HG02943 (cell line): Measurements from ENCODE around the gene EDRF1.

ENCODE experiments used
- ATAC-seq: cut with Tn5 transposase; IDR thresholded peaks from one replicate; pipeline ENCODE4 v1.9.1; 2021; ENCODE audit warnings: mild to moderate bottlenecking, low read depth, moderate library complexity; ENCODE audit not compliant: unreplicated experiment

The EDRF1 gene

DNA sequence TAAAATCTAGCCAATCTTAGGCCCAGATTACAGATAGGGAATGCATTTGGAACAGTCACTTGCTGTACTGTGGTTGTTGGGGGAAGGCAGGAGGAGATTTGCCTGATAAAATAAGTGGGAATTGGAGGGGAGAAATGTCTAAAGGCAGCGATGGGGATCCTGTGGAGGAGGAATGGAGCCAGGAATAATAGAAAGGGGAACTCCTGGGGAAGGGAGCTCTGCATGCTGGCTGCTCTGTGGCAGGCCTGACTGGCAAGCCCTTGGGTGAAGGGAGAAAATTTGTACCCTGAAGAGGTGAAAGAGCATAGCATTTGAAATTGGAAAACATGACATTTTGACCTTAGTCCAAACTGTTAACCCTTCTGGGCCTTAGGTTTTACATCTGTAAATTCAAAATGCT lies 42.5 kb downstream of the EDRF1 start:
- no peak for ATAC-seq

DNA sequence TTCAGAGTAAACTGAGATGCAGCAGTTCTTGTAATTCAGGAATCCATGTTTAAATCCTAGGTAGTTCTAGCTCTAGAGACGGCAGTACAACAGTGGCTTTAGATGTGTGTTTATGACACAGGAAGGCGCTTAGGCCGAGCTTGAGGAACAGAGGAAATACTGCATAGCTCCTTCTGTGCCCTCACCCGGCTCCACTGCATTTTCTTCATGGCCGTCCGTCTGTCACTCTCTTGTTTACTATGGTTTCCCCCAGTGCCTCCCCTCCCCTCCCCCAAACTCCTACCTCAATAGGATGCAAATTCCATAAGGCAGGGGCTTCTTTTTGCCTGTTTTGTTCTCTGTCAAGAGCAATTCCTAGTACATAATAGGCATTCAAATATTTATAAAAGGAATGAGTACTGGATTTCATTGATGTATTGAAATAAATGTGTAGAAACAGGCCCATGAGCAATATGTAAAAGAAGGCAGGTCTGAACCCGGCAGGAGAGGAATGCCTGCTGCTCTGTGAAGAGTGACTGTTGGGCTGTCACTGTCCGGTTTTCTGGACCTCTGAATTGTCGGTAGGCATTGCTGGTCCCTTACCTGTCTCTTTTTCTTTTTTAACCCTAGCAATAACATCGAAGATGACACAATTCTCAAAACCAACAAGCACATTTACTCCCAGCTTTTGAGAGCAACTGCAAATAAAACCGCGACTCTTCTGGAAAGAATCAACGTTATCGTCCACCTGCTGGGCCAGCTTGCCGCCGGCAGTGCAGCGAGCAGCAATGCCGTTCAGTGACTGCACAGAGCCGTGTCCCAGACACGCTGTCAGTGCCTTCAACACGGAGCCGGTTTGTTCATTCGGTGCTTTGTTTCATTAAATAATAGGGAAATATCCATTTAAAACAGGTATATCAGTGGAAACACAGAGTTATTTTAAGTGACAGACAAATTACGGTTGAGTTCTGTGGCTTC lies 43.5 kb downstream of the EDRF1 start:
- ATAC-seq: no peak

DNA sequence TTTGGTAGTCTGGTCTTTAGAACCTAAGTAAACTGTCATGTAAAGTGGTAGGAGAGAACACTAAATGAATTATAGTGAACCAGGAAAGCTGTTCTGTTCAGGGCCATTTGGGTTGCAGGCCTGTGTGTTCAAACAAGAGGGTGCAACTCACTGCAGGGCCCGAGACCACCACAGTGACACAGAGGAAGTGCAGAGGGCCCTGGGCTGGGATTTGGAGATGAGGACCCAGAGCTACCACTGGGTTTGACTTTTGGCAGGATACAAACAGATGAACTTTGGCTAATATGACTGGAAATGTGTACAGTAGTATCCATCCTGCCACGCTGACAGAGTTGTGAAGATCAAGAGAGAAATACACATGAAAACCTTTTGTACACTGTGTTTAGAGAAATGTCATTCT lies 46.3 kb downstream of the EDRF1 start:
- no peak for ATAC-seq

DNA sequence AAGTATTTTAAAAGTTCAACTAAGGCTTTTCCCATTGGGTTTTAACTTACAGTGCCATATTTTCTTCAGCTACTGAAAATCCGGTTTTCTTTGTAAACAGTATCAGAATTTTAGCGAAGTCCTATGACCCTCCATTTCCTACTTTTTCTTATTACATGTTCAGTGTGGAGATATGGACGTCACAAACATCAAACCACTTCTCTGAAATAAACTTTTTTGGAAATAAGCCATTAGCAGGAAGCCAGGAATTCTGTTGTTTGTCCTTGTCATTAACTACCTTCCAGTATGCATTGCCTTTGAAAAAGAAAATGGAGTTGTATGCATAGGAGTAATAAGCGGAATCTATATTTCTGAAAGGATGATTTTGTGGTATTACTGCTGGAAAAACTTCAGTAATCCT lies 47.0 kb downstream of the EDRF1 start:
- ATAC-seq: no peak

DNA sequence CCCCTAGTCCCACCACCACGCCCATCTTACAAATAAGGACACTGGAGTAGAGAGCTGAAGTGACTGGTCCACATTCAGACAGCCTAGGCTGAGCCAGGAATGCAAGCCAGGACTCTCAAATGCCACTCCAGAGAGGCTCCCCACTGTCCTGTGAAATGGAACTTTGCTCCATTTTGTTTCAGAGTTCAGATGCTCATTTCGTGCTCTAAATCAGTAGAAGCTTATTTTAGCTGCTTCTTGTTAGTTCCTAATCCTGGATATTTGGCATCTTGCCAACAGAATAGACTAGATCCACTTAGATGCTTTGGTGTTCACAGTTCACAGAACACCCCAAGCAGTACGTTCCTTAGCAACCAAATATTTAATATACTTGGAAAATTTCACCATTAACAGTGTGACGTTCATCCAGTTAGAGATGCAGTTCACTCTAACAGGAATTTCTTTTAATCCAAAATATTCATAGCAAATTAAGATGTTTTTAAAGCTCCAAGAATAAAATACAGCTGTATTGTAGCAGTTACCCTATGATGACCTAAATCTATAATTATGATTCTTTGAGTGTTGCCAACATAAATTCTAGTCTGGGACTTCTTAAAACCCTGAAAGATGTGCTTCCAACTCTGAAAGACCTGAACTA lies 48.8 kb downstream of the EDRF1 start:
- ATAC-seq: no peak

DNA sequence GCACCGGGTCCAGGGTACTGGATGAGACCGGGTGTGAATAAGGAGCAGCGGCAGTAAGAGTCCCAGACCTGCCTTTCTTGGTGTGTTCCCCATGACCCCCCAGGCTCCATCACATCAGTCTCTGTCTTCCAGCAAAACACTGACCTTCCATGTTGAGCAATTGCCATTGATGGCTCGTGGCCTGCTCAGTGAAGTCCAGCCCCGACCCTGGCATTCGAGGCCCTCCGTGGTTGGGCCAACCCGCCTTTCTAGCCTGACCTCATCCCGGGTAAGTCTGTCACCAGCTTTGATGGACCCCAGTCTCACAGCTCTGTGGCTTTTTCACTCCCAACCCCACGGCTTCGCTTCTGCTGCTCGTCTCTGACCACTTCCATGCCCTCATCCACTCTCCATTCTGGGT lies 49.7 kb downstream of the EDRF1 start:
- no peak for ATAC-seq

DNA sequence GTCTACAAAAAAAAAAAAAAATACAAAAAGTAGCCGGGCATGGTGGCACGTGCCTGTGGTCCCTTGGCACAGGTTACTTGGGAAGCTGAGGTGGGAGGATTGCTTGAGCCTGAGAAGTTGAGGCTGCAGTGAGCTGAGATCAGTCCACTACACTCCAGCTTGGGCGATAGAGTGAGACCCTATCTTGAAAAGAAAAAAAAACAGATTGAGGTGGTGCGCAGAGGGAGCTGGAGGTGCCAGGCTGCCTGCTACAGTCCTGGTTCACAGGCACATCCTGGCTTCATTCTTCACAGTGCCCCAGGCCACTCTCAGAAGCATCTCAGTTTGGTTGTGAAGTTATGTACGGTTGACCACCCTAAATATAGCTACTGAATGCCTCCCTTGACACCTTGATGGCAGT lies 51.3 kb downstream of the EDRF1 start:
- no peak for ATAC-seq

DNA sequence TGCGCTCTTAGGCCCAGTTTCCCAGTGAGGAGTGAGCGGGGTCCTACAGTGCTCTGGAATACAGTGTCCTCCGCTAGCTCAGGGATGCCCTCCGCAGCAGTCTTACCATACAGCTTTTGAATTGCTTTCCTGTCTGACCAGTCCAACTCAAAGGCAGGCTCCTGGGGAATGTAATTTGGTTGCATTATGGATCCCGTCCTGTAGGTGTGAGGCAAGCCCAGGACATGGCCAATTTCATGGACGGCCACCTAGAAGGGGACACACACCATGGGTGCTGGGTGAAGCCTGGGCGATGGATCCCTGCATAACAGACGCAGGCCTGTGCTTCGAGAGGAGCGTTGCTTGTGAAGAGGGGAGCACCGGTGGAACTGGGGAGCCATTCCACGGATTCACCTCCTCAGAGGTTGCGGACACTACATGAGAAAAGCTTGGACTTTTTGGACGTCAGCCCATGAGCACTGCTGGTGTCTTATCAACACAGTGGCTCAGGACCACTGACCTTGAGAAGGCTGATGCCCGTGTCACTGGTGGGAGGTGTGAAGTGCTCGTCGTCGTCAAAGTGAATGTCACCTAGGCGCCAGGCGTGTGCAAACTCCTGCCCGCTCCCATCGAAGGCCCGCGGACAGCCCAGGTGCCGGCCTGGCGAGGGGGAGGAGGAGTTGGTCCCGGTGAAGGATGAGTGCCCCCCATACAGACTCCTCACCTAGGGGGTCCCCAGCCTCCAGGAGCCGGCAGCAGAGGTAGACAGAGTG lies 52.8 kb downstream of the EDRF1 start:
- ATAC-seq: no peak

DNA sequence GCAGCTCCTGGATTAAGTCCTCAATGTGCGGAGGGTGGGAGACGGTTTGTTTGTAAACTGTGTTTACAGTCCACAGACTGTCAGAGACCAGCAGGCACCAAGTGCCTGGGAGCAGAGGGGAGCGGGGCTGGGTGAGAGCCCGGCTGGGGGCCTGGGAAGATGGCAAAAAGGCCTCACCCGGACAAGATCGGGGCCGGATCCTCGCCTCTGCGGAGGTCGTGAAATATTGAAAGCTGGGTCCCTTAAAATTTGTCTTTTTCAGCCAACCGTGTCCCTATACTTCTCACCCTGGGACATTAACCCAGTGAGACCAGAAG lies 53.3 kb downstream of the EDRF1 start:
- ATAC-seq: no peak

DNA sequence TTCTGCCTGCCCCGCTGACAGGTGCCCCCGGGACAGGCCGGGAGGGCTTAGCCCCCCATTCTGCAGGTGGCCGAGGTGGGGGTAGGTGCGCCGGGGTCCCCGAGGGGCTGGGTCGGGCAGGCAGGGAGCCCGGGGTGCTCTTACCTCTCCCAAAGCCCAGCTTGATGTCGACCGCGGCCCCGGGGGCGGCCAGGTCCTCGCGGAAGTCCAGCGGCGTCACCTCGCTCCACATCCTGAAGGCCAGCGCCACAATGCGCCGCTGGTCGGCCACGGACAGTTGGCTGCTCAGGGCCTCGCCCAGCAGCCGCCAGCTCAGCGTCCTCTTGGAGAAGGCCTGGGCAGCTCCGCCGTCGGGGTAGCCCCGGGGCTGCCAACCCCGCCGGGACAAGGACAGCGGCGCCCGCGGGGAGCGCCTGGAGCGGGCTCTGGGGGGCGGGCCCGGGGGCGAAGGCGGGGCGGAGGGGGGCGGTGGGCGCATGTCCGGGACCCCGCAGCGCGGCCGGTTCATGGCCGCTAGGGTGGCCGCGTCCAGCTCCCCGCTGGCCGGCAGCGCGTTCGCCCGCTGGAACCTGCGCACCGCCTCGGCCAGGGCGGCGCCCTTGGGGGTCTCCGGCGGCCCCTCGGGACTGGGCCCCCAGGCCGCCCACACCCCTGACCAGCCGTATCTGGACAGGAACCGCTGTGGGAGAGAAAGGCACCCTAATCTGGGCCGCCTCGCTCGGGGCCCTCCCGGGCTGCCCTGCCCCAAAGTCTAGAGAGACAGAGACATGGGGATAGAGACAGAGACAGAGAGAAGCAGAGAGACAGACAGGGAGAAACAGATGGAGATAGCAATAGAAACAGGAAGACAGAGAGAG lies 54.4 kb downstream of the EDRF1 start:
- ATAC-seq: no peak

DNA sequence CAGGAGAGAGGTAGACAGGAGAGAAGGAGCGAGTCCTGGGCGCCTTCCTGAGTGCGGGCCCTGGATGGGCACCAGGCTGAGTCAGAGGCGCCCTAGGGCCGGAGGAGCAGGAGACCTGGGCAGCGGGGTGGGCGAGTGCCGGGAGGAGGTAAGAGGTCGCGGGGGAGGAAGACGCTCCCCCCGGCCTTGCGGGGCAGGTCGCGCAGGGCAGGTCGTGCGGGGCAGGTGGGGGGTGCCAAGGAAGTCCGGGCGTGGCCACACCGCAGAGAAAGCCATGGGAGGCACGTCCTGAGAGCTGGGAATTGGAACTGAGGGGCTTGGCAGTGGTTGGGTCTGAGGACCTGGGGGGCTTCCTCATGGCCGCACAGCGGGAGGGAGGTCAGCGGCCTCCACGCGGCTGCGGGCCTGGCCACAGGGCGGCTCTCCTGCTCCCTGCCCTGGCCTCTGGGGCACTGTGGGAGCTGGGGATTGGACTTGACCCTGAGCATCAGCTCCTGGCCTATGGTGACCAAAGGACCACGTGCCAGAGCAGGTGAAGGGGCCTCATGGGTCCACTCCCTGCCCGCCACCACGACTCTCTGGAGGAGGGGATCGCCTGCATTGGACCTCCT lies 55.2 kb downstream of the EDRF1 start:
- ATAC-seq: no peak

DNA sequence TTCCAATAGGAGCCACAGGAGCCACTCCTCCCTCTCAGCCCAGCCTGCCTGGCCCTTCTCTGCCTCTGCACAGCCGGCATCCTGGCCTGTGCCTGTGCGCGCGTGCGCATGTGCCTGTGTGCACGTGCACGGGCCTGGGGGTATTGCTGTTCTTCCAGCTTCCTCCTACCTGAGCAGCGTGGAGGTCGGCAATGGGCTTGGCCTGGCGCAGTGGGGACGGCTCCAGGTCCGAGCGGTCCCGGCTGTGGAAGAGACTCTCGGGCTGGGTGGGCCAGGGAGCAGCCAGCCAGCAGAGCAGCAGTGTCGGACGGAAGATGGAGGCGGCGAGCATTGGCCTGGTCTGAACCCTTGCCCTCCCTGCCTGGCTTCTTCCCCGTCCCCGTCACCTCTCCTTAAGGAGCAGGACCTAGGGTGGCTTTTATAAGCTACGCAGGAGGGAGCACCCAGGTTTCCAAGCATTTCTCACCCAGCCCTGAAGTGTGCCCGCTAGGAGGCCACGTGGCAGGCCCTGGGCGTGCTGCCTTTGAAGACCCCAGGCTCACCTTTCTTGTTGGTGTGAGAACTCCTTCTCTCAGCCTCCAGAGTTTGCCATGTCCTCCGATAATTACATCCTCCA lies 56.1 kb downstream of the EDRF1 start, which contains the start of gene MMP21:
TSS of gene MMP21 (minus strand) at position 331 of the 616 bp plus-strand sequence. CDS start at position 331, 0 bp downstream.
- no peak for ATAC-seq

DNA sequence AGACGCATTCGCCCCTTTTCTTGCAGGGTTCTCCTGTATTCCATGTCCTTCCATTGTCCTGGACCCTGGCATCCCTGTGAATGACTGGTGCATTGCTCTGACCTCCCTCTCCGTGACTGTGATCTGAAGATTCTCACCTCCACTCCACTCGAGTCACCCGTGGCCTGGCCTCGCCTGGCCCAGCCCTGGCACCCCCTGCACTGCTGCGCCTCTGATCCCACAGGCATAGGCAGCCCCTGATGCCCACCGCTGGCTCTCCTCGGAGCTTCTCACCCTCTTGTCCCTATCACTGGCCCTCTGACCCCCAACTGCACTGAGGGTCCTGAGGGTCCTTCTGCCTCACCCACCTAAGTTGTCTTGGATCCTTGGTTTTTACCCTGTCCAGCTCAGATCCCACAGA lies 58.3 kb downstream of the EDRF1 start:
- ATAC-seq: no peak

DNA sequence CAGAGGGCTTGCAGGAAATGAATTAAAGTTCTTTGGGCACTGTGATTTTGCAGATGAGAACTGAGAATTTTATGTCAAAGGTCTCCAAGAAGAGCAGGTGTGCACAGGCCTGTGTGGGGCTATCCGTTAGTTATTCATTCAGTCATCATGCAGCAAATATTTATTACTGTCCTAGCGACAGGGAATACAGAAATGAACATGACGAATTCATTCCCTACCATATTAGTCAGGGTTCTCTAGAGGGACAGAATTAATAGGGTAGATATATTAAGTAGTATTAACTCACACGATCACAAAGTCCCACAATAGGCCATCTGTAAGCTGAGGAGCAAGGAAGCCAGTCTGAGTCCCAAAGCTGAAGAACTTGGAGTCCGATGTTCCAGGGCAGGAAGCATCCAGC lies 59.0 kb downstream of the EDRF1 start:
- ATAC-seq: no peak

DNA sequence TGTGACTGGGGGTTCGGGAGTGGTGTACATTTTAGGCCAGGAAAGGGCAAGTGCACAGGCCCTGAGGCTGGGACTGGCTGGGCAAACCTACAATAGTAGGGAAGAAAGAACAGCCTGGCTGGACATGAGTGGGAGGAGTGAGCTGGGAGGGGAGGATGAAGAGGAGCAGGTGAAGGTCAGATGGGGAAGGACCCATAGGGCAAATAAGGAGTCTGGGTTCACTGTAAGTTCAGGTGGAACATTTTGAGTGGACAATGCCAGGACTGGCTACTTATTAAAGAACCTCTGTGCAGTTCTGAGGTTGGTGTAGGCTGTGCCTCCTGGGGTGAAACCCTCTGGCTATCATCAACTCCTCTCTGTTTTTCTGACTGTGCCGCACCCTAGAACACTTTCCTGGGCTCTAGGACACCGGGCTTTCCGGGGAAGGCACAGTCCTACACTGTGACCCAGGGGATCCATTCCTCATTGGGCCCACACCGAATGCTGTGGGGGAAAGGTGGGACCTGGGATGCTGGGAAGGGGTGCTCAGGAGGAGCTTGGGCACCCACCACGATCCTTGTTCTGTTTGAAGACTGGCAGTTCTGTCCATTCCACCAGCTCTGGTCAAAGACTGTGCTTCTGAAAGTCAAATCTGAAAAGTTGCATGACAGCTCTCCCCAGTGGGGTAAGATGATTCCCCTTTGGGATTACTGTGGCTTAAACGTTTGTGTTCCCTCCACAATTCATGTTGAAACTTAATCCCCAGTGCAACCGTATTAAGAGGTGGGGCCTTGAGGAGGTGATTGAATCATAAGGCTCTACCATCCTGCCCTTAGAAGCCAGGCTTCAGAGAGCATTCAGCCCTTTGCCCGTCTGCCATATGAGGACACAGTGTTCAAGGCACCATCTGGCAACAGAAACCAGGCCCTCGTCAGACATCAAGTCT lies 60.2 kb downstream of the EDRF1 start:
- ATAC-seq: no peak

DNA sequence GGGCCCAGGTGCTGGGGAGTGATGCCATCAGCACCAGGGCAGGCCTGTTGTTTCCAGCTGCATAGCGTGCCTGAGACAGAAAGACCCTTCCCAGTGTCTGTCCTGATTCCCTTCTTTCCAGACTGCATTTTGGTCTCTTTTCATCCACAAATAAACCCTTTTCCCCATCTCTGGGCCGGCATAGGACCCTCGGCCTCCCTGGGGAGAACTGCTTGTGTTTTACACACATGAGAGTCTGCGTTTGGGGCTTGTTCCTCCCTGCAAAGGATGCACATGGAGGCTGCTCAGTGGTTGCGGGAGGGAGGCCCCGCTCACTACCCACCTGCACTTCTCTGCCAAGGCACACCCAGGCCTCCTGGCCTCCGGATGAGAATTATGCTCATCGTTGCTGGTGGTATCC lies 61.9 kb downstream of the EDRF1 start:
- ATAC-seq: no peak

DNA sequence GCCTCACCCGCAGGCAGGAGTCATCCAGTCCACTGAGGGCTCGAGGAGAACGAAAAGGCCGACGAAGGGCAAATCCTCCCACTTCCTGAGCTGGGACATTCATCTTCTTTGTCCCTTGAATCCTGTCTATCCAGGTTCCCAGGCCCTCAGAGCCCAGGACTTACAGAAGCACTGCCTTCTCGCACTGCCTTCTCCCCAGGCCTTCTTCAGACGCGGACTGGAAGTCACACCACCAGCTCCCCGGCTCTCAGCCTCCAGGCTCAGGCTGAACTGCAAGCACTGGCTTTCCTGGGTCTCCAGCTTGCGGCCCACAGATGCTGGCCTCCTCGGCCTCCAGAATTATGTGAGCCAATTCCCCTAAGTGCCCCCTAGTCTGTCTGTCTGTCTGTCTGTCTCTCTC lies 62.5 kb downstream of the EDRF1 start:
- ATAC-seq: no peak

DNA sequence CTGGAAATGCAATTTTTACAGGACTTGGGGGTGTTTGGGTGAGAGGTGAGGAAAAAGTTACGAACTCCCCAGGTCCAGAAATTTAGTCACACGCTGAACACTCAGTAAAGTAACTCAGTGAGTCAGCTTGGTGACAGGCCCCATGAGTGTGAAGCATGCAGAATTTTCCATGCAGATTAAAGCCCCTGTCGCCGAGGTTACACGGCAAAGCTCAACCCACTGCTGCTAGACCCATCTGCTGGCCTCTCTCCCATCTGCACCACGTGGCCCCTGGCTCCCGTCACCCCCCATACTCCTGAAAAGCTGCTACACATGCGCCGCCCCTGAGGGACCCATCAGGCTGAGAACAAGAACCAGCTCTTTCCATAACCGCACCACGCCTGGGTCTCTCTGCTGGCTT lies 63.1 kb downstream of the EDRF1 start:
- ATAC-seq: no peak

DNA sequence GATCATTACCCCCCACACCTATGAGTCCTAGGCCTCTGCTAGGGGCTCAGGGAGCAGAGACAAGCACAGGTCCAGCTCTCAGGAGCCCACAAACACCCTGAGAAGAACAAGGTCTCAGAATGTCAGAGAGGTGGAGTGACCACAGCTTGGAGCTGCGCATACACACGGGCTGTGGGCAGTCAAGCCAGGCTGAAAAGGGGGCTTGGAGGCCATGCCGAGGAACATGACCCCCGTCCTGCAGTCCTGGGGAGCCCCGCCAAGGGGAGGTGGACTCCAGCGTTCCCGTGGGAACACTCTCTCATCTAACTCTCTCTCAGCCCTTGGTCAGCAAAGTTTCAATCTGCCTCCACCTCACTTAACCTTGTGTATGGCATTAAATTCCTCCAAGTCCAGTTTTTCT lies 63.9 kb downstream of the EDRF1 start:
- ATAC-seq: no peak
